DND-41 (cell line): ENCODE measurements around the gene STAP1.
A peak's percentile ranks its signal among the peaks of the same experiment; 100 is the strongest.

Source experiments
- ATAC-seq: fragments of 200-7000 bp; cut with Tn5 transposase; 3 replicates; pipeline ENCODE4 v1.9.1; 2021; ENCODE audit warnings: low read depth; ENCODE audit not compliant: insufficient read depth
- DNase-seq: peaks from one replicate; pipeline ENCODE4 v3.0.0-alpha.2; 2020
- H2AFZ ChIP-seq: 2 replicates; pipeline ENCODE4 v1.6.0; 2012; ENCODE audit warnings: low read depth, low read length
- H3K27ac ChIP-seq: 2 replicates; pipeline ENCODE4 v1.5.1; 2012; ENCODE audit warnings: low read length, inconsistent platforms
- H3K27me3 ChIP-seq: fragments of 200-600 bp; sonication (generic); 2 replicates; pipeline ENCODE4 v1.6.0; 2012; ENCODE audit warnings: low read length, mild to moderate bottlenecking, inconsistent platforms; ENCODE audit not compliant: insufficient read depth, poor library complexity
- H3K36me3 ChIP-seq: 2 replicates; pipeline ENCODE4 v1.5.1; 2012; ENCODE audit warnings: low read length, inconsistent platforms; ENCODE audit not compliant: insufficient read depth
- H3K4me1 ChIP-seq: 2 replicates; pipeline ENCODE4 v1.5.1; 2012; ENCODE audit warnings: mild to moderate bottlenecking, low read length; ENCODE audit not compliant: insufficient read depth
- H3K4me2 ChIP-seq: 2 replicates; pipeline ENCODE4 v1.6.0; 2012; ENCODE audit warnings: mild to moderate bottlenecking, moderate library complexity, low read length, inconsistent platforms; ENCODE audit not compliant: insufficient read depth
- H3K4me3 ChIP-seq, 2 experiments: fragments of 200-600 bp in 1 of 2; shearing (Covaris generic) in 1 of 2; 2 replicates each; pipeline ENCODE4 v1.5.1; 2012 to 2016; ENCODE audit warnings: inconsistent platforms in 2 of 2, low read length in 2 of 2, mild to moderate bottlenecking in 2 of 2, low read depth in 1 of 2, moderate library complexity in 1 of 2
- H3K79me2 ChIP-seq: 2 replicates; pipeline ENCODE4 v1.6.0; 2012; ENCODE audit warnings: low read length, inconsistent platforms; ENCODE audit not compliant: insufficient read depth
- H3K9ac ChIP-seq: 2 replicates; pipeline ENCODE4 v1.6.0; 2012; ENCODE audit warnings: low read depth, mild to moderate bottlenecking, inconsistent platforms, low read length, moderate library complexity
- H3K9me3 ChIP-seq: 2 replicates; pipeline ENCODE4 v1.5.1; 2012; ENCODE audit warnings: low read length, moderate library complexity, mild to moderate bottlenecking, inconsistent platforms; ENCODE audit not compliant: insufficient read depth, severe bottlenecking
- H4K20me1 ChIP-seq: 2 replicates; pipeline ENCODE4 v1.6.0; 2012; ENCODE audit warnings: low read length; ENCODE audit not compliant: insufficient read depth
- EZH2 ChIP-seq: IDR thresholded peaks from 3 replicates; pipeline ENCODE4 v1.6.1; 2012; ENCODE audit warnings: borderline replicate concordance, low read depth, mild to moderate bottlenecking, moderate library complexity, low read length, inconsistent platforms; ENCODE audit not compliant: severe bottlenecking
- TF ChIP-seq, protein P1 (sequence below): IDR thresholded peaks from 2 replicates; pipeline ENCODE4 v1.5.1; 2012; ENCODE audit warnings: borderline replicate concordance, low read length, moderate library complexity, mild to moderate bottlenecking; ENCODE audit not compliant: poor library complexity, severe bottlenecking; ENCODE audit errors: extremely low read depth

Gene STAP1

DNA sequence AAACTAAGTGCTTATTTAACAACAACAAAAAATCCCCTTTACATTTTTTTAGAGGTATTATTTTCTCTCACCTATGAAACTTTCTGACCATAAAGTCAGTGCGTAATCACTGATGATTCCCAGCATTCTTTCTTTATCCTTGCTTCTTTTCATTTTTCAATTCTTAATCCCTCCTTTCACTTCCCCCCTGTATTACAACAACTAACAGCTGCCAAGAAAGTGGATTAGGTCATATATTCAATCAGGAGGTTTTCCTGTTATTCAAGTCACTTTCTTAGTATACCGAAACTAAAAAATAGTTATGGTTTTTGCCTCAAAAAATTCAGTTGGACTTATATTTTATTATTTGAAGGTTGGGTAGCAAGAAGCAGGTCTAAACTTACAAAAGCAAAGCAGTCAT, 2.1 kb upstream of the STAP1 start:
- no peak overlapping the region for H3K9ac ChIP-seq
- no peak for TF ChIP-seq EZH2
- TF ChIP-seq, protein P1, sequence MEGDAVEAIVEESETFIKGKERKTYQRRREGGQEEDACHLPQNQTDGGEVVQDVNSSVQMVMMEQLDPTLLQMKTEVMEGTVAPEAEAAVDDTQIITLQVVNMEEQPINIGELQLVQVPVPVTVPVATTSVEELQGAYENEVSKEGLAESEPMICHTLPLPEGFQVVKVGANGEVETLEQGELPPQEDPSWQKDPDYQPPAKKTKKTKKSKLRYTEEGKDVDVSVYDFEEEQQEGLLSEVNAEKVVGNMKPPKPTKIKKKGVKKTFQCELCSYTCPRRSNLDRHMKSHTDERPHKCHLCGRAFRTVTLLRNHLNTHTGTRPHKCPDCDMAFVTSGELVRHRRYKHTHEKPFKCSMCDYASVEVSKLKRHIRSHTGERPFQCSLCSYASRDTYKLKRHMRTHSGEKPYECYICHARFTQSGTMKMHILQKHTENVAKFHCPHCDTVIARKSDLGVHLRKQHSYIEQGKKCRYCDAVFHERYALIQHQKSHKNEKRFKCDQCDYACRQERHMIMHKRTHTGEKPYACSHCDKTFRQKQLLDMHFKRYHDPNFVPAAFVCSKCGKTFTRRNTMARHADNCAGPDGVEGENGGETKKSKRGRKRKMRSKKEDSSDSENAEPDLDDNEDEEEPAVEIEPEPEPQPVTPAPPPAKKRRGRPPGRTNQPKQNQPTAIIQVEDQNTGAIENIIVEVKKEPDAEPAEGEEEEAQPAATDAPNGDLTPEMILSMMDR = no peak
- ATAC-seq = no peak
- H3K4me2 ChIP-seq = no peak overlapping the region
- DNase-seq = no peak
- H4K20me1 ChIP-seq = no peaks in the 10 kb centered on the region
- no peaks in the 10 kb centered on the region for H3K36me3 ChIP-seq
- H3K27ac ChIP-seq = no peak overlapping the region
- H3K27me3 ChIP-seq = no peaks in the 10 kb centered on the region
- H3K9me3 ChIP-seq = no peaks in the 10 kb centered on the region
- H3K79me2 ChIP-seq = no peaks in the 10 kb centered on the region
- H3K4me3 ChIP-seq = no peak overlapping the region
- no peak overlapping the region for H2AFZ ChIP-seq
- H3K4me1 ChIP-seq = peaks cover 23% of the 10 kb centered on the region

DNA sequence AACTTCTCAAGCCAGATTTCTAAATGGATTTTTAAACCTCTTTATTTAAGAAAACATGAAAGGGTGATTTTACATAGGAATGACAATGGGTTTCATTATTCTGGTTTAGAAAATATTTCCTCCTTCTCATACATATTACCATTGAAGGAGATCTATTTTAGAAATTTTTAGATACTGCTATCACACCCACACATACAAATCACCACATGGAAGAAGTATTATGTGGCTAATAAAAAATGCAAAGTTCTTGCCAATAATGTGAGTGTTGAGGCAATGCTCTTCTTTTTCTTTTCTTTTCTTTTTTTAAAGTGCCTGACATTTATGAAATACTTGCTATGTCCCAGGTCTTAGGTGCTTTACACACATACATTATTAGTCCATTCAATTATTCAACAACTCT, 6.8 kb downstream of the STAP1 start:
- Histone ChIP-seq H2AFZ (no peak overlapping the region), H3K4me3 (no peak overlapping the region), H3K79me2 (no peaks in the 10 kb centered on the region), H3K27ac (no peak overlapping the region), H4K20me1 (no peaks in the 10 kb centered on the region), H3K9me3 (no peaks in the 10 kb centered on the region), H3K4me1 (no peaks in the 10 kb centered on the region), H3K9ac (no peak overlapping the region), H3K4me2 (no peak overlapping the region), H3K27me3 (no peaks in the 10 kb centered on the region), H3K36me3 (no peaks in the 10 kb centered on the region)
- no peak for ATAC-seq
- no peak for DNase-seq
- no peak for TF ChIP-seq EZH2
- TF ChIP-seq, protein P1 = no peak

DNA sequence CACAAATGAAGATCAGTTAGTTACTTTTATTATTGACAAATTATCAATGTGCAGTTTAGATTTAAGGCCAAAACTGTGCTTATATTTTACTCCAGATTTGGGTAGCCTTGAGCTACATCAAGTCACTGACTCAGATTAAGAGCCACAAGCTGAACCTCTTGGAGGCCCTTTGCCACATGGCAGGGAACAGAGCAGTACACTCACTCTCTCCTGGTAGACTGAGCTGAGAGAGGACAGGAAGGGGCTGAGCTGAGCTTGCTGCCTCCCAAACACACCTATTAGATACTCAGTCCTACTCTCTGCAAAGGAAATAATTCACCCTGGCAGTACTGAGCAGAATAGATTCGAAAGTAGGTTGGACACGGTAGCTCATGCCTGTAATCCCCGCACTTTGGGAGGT, 7.8 kb downstream of the STAP1 start:
- ATAC-seq = peak; percentile 48; the same call in 1 of the 3 replicates
- no peak for TF ChIP-seq EZH2
- TF ChIP-seq, protein P1 = no peak
- Histone ChIP-seq H3K27me3 (no peaks in the 10 kb centered on the region), H3K9me3 (no peaks in the 10 kb centered on the region), H2AFZ (no peak overlapping the region), H3K4me3 (no peak overlapping the region), H3K27ac (no peak overlapping the region), H3K4me1 (no peaks in the 10 kb centered on the region), H3K9ac (no peak overlapping the region), H3K36me3 (no peaks in the 10 kb centered on the region), H3K79me2 (no peaks in the 10 kb centered on the region), H4K20me1 (no peaks in the 10 kb centered on the region), H3K4me2 (no peak overlapping the region)
- no peak for DNase-seq

DNA sequence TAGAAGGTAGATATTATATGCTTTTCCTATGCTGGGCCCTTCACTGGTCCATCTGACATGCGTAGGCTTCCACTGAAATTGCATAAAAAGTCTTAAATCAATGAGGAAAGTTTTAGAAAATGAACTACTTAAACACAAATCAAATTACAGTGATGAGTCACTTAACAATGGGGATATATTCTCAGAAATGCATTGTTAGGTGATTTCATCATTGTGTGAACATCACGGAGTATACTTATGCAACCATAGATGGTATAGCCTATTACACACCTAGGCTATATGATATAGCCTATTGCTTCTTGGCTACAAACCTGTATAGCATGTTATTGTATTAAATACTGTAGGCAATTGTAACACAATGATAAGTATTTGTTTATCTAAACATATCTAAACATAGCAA, 10.3 kb downstream of the STAP1 start:
- DNase-seq (no peak), ATAC-seq (no peak)
- H3K4me3 ChIP-seq = no peak overlapping the region
- no peaks in the 10 kb centered on the region for H3K9me3 ChIP-seq
- no peaks in the 10 kb centered on the region for H4K20me1 ChIP-seq
- H3K79me2 ChIP-seq = no peaks in the 10 kb centered on the region
- H3K36me3 ChIP-seq = no peaks in the 10 kb centered on the region
- TF ChIP-seq EZH2 = no peak
- TF ChIP-seq, protein P1 = no peak
- no peak overlapping the region for H3K9ac ChIP-seq
- H3K27me3 ChIP-seq = no peaks in the 10 kb centered on the region
- no peaks in the 10 kb centered on the region for H3K4me1 ChIP-seq
- H2AFZ ChIP-seq = no peak overlapping the region
- no peak overlapping the region for H3K4me2 ChIP-seq
- H3K27ac ChIP-seq = no peak overlapping the region
